Activated CD4-positive, alpha-beta T cell treated with anti-CD3 and anti-CD28 coated beads, Interleukin-2, Interleukin-4, amounts not matched to agents 100 ng/mL and 50 ng/mL, durations not matched to agents 16 hours and 8 hours (primary cell): ENCODE measurements around the gene MEIS1.
"Not testable (repeated sequence)": the region's sequence is repeated elsewhere in the genome, so short reads cannot be mapped to it uniquely, and the experiment has no call there.

ENCODE experiments used
- DNase-seq: peaks from one replicate; pipeline ENCODE4 v3.0.0-alpha.2; 2020; ENCODE audit warnings: low spot score

The MEIS1 gene

GRCh38 chr2:66467718-66468117, 32.8 kb downstream of the MEIS1 start:
- no peak for DNase-seq

DNA sequence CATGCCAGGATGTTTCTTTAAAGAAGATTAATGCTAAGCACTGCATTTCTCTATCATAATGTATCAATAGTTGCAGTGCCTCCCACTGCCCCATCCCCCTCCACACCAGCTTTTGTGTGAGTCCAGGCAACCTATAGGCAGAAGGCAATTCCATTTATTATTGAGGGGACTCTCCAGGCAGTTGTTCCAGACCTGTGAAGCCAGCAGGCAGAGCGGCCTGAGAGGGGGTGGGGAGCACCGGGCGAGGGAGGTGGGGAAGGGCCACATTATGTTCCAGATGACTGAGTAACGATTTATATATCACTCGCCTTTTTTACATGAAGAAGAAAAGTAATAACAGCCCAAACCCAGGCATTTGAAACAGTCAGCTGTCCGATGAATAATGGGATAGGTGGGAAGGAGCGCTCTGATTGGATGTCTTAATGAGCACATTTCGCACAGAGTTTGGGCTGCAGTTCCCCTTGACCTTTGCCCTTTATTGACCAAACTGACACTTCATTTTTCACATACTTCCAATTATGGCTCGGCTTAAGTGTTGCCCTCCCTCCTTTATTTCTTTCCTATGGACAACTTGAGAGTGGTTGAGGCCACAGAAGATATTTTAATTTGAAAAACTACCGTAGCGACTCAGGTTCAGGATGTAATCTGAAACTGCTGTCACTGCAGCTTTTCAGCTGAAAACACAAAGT, 34.4 kb downstream of the MEIS1 start:
- no peak for DNase-seq

DNA sequence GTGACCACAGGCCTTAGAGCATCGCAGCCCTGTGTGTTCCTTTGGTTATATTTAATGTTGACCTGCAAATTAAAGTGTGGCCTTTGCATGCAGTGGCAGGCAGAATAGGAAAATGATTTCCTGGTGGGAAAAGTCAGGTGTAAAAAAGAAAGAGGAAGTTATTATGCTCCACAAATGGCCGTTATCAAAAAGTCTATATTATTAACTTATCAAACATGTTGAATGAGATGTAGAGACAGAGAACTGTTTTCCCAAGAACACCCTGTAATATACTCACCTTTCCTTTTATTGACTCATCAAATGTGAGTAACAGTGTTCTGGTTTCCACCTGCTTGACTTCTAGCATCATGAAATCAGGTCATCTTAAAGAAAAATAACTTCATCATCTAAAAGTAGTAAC, 35.3 kb downstream of the MEIS1 start:
- DNase-seq = no peak

GRCh38 chr2:66472225-66472843, 37.4 kb downstream of the MEIS1 start:
- DNase-seq = no peak

DNA sequence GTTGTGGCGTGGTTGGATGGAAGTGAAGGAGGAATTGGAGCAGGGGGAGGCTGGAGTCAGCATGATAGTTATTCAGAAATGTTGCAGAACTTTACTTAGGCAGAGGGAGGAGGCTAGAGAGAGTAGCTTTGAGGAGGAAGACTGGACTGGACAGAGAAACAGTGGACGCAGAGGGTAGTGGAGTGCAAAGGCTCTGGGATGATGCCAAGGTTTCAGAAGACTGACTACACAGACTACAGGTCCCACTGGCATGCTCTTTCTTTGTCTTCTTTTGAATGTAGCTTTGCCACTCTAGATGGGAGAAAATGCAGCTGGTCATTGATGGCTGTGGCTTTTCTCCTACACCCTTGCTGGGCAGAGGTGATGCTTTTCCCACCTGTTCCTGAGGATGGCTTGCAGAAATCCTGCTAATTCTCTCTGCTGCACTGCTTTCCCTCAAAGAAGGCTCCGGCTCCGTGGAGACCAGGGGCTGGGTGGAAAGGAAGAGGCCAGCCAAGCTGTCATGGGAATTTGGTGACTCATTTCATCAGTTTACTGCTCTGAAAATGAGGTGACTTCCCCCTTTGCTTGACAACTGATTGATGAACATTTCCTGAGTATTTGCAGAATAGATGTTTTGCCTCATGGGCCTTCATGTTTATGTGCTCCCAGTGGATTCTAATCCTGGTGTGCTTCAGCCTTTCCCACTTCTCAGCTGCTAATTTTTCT, 42.4 kb downstream of the MEIS1 start:
- DNase-seq = no peak

DNA sequence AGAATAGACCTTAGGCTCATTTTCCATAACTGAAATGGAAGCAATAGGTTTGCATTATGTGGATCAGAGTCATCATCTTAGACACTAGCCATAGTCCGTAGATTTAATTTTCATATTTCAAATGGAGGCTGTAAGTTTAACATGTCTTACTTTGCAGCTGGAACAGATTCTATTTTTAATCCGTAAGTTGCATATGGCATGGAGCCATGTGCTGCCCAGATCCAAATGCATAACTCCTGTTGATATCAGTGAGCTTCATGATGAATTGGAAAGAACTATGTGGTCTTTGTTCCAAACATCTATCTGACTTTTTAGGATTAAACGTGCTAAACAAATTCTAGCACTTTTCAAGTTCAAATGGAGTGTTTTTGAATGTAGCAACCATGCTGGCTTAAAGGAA, 43.4 kb downstream of the MEIS1 start:
- no peak for DNase-seq

DNA sequence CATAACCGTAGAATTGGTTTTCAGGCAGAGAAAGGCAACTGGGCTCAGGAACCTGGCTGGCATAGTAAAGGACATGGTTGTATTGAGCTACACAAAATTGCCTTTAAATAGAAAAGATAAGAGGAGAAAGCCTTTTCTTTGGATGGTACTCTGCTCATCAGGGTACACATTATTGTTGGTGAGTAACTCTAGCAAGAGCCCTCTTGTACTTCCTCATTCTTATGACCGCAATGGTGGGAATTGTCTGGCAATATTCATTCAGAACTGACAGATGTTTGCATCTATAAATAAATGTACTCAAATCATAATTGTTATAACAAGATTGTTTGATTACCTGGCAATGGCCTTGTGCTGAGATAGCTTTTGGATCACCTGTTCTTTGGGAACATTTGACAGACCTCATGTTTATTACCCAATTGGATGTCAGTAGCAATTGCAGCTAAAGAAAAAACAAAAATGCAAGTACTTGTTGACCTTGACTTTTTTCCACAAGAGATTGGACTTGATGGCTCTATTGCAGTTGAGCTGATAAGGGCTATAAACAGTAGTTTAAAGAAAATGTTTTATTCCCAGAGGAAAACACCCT, 43.9 kb downstream of the MEIS1 start:
- DNase-seq = no peak

DNA sequence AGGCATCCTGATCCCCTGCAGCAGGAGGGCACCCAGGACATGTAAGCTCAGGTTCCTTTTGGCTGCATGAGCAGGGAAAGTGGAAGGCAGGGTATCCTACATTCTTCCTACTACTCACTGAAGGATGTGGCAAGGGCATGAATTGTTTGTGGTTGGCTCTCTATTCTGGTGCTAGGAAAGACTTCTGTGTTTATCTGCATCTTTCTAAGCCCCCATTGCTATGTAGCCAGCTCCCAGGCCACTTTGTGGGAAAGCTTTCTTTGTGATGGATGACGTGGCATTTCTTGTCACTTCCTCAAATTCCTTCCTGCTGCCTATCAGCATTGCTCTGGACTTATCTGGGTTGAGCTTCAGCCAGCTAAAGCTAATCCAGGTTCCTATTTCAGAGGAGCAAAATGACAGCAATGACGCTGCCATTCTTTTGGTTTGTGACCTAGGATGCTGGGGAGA, 46.2 kb downstream of the MEIS1 start:
- no peak for DNase-seq

DNA sequence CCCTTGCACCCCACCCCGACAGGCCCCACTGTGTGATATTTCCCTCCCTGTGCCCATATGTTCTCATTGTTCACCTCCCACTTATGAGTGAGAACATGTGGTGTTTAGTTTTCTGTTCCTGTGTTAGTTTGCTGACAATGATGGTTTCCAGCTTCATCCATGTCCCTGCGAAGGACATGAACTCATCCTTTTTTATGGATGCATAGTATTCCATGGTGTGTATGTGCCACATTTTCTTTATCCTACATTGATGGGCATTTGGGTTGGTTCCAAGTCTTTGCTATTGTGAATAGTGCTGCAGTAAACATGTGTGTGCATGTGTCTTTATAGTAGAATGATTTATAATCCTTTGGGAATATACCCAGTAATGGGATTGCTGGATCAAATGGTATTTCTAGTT, 50.3 kb downstream of the MEIS1 start:
- DNase-seq = not testable (repeated sequence)

DNA sequence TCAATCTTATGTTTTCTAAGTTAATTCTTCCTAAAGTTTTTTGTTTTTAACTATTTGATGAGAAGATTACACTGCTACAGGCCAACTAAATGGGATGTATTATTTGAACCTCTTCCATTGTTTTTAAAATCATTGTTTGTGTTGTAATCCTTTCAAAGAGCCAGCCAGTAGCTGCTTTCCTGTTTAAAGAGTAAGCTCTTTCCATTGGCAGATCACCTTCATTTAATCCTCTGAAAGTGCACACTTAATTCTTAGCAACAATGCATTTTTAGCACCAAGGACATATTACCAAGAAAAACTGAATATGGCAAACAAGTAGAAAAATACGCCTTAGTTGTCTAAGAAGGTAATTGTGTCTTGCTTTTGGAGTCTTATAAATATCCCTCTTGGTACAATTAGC, 54.0 kb downstream of the MEIS1 start:
- DNase-seq = no peak

DNA sequence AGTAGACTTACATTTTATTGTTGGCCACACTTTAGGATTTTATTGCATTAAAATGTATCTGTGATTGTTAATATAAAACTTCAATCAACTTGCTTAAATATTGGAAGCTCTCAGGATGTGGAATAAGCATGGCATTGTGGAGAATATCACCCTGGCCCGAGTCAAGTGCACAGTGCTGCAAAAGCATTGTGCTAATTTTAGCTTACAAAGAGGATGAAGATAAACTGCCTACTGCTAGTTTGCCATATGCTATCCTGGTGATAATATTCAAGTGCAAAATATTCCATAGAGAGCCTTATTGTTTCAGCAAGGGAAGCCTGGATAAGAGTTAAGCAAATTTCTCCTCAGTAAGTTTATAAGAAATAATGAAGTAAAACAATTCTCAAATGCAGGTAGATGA, 54.5 kb downstream of the MEIS1 start:
- DNase-seq = no peak

- DNase-seq = no peak
Observed at GRCh38 chr2:66490588-66491001, 55.7 kb downstream of the MEIS1 start.

DNA sequence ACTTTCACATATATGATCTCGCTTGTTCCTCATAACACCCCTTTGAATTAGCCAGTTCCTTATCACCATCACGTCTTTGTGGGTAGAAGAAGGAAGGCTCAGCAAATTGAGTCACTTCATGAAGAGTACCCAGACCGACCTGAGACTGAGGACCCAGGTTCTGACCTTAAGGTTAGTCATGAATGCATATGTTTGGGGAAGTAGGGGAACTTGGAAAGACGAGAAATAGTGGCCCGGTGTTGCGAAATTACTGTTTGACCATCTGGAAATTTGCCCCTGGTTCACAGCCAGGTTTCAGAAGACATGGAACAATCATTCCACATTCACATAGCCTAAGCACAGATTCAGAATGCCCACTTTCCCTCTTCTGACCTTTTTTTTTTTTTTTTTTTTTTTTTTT, 59.8 kb downstream of the MEIS1 start:
- no peak for DNase-seq

DNA sequence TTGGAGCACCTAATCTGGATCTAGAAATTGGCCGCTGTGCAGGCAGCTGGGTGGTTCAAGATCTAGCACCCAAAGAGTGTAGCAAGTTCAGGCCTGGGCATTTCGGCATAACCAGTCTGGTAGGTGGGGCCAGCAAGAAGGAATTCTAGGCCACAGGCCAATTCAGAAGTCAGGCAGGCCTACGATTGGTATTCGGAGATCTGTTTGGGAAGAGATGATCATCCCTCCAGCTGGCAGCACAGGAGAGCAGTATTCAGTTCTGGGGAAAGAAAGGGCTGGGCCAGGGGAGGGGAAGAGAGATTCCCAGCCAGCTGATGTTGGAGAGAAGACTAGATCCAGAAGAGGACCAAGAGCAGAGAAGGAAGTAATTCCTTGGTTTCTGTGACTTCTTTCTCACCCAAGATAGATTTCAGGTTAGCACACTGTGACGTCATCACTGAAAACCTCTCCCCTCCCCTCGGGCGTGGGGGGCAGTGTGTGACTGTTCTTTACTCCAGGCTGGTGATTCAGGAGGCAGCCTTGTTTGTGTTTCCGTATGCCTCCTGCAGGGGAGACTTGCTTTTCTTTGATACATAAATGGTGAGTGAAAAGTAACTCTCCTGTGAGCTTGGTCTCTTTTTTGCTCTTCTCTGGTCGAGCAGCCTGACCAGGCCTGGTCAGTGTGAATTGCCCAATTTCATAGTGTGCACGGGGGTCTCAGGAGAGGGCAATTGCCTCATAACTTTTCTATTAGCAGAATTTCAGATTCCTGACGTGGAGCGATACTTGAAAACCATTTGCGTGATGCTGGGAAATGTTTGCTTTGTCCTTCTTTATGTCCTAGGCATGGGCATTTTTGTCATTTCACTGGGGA, 61.1 kb downstream of the MEIS1 start:
- DNase-seq = no peak

DNA sequence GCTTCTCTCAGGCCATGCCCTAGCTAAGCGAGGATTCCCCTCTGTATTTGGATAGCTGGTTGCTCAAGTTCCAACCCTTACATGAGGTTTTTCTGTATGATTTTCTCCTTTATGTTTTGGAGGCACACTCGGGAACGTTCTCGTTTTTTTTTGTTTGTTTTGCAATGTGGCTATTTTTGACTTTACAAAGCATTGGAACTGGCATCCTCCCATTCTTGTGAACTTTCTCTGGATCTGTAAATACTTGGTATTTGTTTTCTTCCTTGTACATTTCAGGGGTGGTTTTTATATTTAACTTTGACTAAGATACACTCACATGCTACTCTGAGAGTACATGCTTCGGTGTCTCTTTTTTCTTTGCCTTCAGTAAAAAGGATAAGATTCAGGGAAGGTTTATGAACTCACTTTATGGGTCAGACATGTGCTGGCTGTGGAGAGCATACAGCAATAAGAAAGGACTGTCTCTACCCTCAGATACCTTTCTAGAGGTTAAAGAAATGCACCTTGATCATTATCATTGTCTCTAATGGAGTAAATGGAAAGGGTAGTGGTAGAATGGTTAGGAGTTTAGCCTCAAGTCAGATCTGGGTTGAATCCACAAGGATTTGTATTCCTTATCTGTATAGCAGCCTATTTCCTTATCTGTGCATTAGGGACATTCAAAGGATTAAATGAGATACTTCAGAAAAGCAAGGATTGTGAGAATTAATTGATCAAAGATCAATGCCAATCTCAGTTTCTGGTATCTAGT, 61.9 kb downstream of the MEIS1 start:
- no peak for DNase-seq

DNA sequence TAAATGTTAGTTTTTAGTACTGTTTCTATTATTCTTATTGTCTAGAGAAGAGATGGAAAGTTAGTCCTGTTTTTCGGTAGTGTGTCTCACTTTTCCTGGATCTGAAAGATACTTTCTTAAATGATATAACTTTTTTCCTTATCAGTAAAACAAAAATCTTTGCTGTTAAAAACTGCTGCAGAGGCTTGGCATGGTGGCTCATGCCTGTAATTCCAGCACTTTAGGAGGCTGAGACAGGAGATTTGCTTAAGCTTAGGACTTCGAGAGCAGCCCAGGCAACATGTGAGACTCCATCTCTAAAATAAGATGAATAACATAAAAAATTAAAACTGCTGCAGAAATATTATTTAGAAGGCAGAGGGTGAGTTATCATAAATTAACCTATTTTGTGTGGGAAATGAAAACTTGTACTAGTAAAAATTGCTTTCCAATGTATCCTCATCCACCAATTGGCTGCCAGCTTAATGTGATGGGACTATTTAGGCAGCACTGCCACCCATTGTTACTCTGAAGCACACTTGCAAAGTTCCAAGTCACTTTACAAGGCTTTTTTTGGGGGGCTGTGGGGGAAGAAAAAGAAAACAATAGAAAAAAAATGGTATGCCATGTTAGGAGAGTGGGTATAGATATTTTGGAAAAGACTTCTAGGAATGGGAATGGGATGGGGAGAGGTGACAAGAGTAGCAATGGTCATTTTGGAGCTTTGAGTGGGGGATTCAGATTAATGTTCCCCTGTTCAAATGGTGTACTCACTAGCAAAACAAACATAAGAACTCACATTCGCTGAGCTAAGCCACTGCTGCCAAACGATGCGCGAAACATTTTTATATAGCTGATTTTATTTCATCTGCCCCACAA, 62.7 kb downstream of the MEIS1 start:
- no peak for DNase-seq

- no peak for DNase-seq
Observed at GRCh38 chr2:66498289-66498975, 63.5 kb downstream of the MEIS1 start.

GRCh38 chr2:66501267-66501666, 66.3 kb downstream of the MEIS1 start:
- no peak for DNase-seq

DNA sequence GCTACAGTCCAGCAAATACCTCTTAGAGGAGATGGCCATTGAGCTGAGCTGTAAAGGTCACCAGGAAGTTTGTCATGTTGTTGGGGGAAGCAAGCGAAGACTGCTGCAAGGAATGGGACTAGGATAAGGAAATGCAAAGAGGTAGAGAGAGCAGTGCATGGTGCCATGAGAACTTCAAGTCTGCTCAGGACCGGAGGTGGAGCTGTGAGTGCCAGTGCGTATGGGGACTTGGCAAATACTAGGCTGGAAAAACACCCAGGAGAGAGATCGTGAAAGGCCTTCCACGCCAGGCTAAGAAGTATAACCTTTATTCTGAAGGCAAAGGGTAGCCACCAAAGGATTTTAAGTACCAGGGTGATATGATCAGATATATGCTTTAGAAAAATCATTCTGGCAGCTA, 71.3 kb downstream of the MEIS1 start:
- DNase-seq = no peak
